HCT116 (cell line): ENCODE data around the gene GJA8. TPM values are rescaled to one million over a fixed set of nuclear protein-coding genes. Genes with fewer than 3 reads are reported as not detected.

Source experiments
- ATAC-seq: fragments of 200-7000 bp; cut with Tn5 transposase; 2 replicates; pipeline ENCODE4 v1.9.1; 2020; ENCODE audit warnings: mild to moderate bottlenecking, moderate library complexity
- BruUV-seq: library from RNA; stranded (reverse); fragments of 400-500 nt; replicated peaks from 2 replicates; lab custom pipeline; 2021; lab: Mats Ljungman, UMichigan
- CTCF ChIA-PET: fragments of 300-600 bp; sonication (Branson Sonifier 250); formaldehyde crosslinking; loops from one replicate; lab custom pipeline; 2021; ENCODE audit warnings: antibody characterized with exemption; lab: Charles Lee
- POLR2A ChIA-PET: fragments of 300-600, 350-600 bp; sonication (Branson Sonifier 250); formaldehyde crosslinking; loops from one replicate; lab custom pipeline; 2021; ENCODE audit warnings: antibody characterized with exemption; lab: Charles Lee
- RAD21 ChIA-PET, 2 experiments: fragments of 300-600 bp; sonication (Branson Sonifier 250); formaldehyde crosslinking; loops; one replicate each; lab custom pipeline; 2023; ENCODE audit warnings: low total read pairs in 2 of 2; ENCODE audit not compliant: uncharacterized antibody in 2 of 2, unreplicated experiment in 2 of 2, low non-redundant PET in 1 of 2; lab: Charles Lee
- DNase-seq: peaks from one replicate; pipeline ENCODE4 v3.0.0-alpha.2; 2010; ENCODE audit warnings: low read depth, low spot score
- H2AFZ ChIP-seq: fragments of 200-600 bp; shearing (Covaris generic), sonication (generic); 2 replicates; pipeline ENCODE4 v1.6.1; 2017; ENCODE audit warnings: low read depth, mixed run types, mixed read lengths, antibody characterized with exemption, low read length; ENCODE audit not compliant: poor library complexity, severe bottlenecking
- H3K27ac ChIP-seq: 2 replicates; pipeline ENCODE4 v1.5.1; 2012; ENCODE audit warnings: low read depth, low read length
- H3K27me3 ChIP-seq: fragments of 200-600 bp; sonication (generic); 2 replicates; pipeline ENCODE4 v1.6.1; 2016; ENCODE audit warnings: mixed run types, low read length, mixed read lengths; ENCODE audit not compliant: insufficient read depth
- H3K36me3 ChIP-seq, 2 experiments: fragments of 200-500 bp in 1 of 2; fragments of 200-600 bp in 1 of 2; sonication (Bioruptor generic) in 1 of 2; sonication (generic) in 1 of 2; 2 replicates each; pipeline versions ENCODE4 v1.5.1 to v1.6.1; 2014 to 2016; ENCODE audit warnings: low read length in 2 of 2, inconsistent platforms in 1 of 2, mixed read lengths in 1 of 2, mixed run types in 1 of 2; ENCODE audit not compliant: insufficient read depth in 2 of 2, control insufficient read depth in 1 of 2
- H3K4me1 ChIP-seq, 2 experiments: fragments of 200-600 bp in 1 of 2; sonication (generic) in 1 of 2; 2 replicates each; pipeline versions ENCODE4 v1.5.1 to v1.6.1; 2012 to 2017; ENCODE audit warnings: low read length in 2 of 2, inconsistent platforms in 1 of 2, mild to moderate bottlenecking in 1 of 2, mixed read lengths in 1 of 2, mixed run types in 1 of 2, moderate library complexity in 1 of 2; ENCODE audit not compliant: insufficient read depth in 2 of 2, control insufficient read depth in 1 of 2
- H3K4me2 ChIP-seq: fragments of 200-600 bp; sonication (generic); 2 replicates; pipeline ENCODE4 v1.6.1; 2017; ENCODE audit warnings: mixed run types, low read length, mixed read lengths
- H3K4me3 ChIP-seq, 2 experiments: fragments of 200-600 bp in 1 of 2; sonication (generic) in 1 of 2; replicated peaks in 1 of 2; 2 replicates each; pipeline ENCODE4 v1.5.1; 2011 to 2016; ENCODE audit warnings: low read length in 2 of 2, control low read depth in 1 of 2, low read depth in 1 of 2, mild to moderate bottlenecking in 1 of 2, mixed read lengths in 1 of 2, mixed run types in 1 of 2
- H3K79me2 ChIP-seq: fragments of 200-600 bp; sonication (generic); 2 replicates; pipeline ENCODE4 v1.6.1; 2017; ENCODE audit warnings: mild to moderate bottlenecking, mixed run types, low read length, moderate library complexity, mixed read lengths; ENCODE audit not compliant: insufficient read depth
- H3K9ac ChIP-seq: fragments of 200-600 bp; sonication (generic); 2 replicates; pipeline ENCODE4 v1.6.1; 2016; ENCODE audit warnings: low read length, mixed read lengths
- H3K9me2 ChIP-seq: fragments of 200-600 bp; sonication (generic), shearing (Covaris generic); 2 replicates; pipeline ENCODE4 v1.6.1; 2017; ENCODE audit warnings: mixed run types, mild to moderate bottlenecking, moderate library complexity; ENCODE audit not compliant: insufficient read depth
- H3K9me3 ChIP-seq, 2 experiments: fragments of 200-500 bp in 1 of 2; fragments of 200-600 bp in 1 of 2; sonication (Bioruptor generic) in 1 of 2; sonication (generic) in 1 of 2; 2 replicates each; pipeline ENCODE4 v1.6.1; 2014 to 2017; ENCODE audit warnings: low read length in 2 of 2, mixed read lengths in 2 of 2, inconsistent platforms in 1 of 2, low read depth in 1 of 2, mild to moderate bottlenecking in 1 of 2, mixed run types in 1 of 2, moderate library complexity in 1 of 2; ENCODE audit not compliant: control insufficient read depth in 1 of 2, insufficient read depth in 1 of 2
- H4K20me1 ChIP-seq: fragments of 200-600 bp; sonication (generic), shearing (Covaris generic); 2 replicates; pipeline ENCODE4 v1.6.1; 2017; ENCODE audit warnings: mixed run types, mild to moderate bottlenecking, moderate library complexity; ENCODE audit not compliant: insufficient read depth
- CBX3 ChIP-seq: IDR thresholded peaks from 2 replicates; pipeline ENCODE4 v1.6.1; 2012; ENCODE audit warnings: low read depth
- CEBPB ChIP-seq: IDR thresholded peaks from 2 replicates; pipeline ENCODE4 v1.6.1; 2012; ENCODE audit warnings: low read depth
- EGR1 ChIP-seq: IDR thresholded peaks from 2 replicates; pipeline ENCODE4 v1.6.1; 2012; ENCODE audit warnings: low read depth
- ELF1 ChIP-seq: IDR thresholded peaks from 2 replicates; pipeline ENCODE4 v1.6.1; 2012; ENCODE audit warnings: low read depth, borderline replicate concordance
- EZH2 ChIP-seq: fragments of 200-600 bp; sonication (generic); IDR thresholded peaks from 2 replicates; pipeline ENCODE4 v1.6.1; 2017; ENCODE audit warnings: antibody characterized with exemption, mixed run types
- EZH2phosphoT487 ChIP-seq: fragments of 200-600 bp; IDR thresholded peaks from 2 replicates; pipeline ENCODE4 v1.6.1; 2018; ENCODE audit warnings: antibody characterized with exemption, borderline replicate concordance
- FOSL1 ChIP-seq: IDR thresholded peaks from 2 replicates; pipeline ENCODE4 v1.6.1; 2012; ENCODE audit warnings: low read depth
- JUND ChIP-seq: IDR thresholded peaks from 2 replicates; pipeline ENCODE4 v1.6.1; 2012
- MAX ChIP-seq: IDR thresholded peaks from 2 replicates; pipeline ENCODE4 v1.6.1; 2012
- POLR2A ChIP-seq: IDR thresholded peaks from 2 replicates; pipeline ENCODE4 v1.7.0; 2011; ENCODE audit warnings: borderline replicate concordance; ENCODE audit not compliant: insufficient read depth, insufficient read length; ENCODE audit errors: extremely low read depth
- RAD21 ChIP-seq: IDR thresholded peaks from 2 replicates; pipeline ENCODE4 v1.6.1; 2012; ENCODE audit warnings: low read depth, mild to moderate bottlenecking
- SIN3A ChIP-seq: IDR thresholded peaks from 2 replicates; pipeline ENCODE4 v1.6.1; 2012; ENCODE audit warnings: low read depth
- YY1 ChIP-seq: IDR thresholded peaks from 2 replicates; pipeline ENCODE4 v1.6.1; 2011; ENCODE audit warnings: low read length, low read depth, moderate library complexity, mild to moderate bottlenecking; ENCODE audit not compliant: insufficient replicate concordance; ENCODE audit errors: extremely low read depth
- ZNF274 ChIP-seq: fragments of 200-500 bp; sonication (Bioruptor generic); IDR thresholded peaks from 2 replicates; pipeline ENCODE4 v1.6.1; 2014; ENCODE audit warnings: mild to moderate bottlenecking, low read depth, low read length, inconsistent platforms
- intact Hi-C: fragments of 100-400 bp; cut with micrococcal nuclease; formaldehyde crosslinking; loops from 2 replicates; pipeline ENCODE4 v1.10.0; 2022
- total RNA-seq: library from RNA; stranded (reverse); gene quantifications from one replicate; pipeline ENCODE4 v1.2.1, GENCODE V29; 2021; ENCODE audit not compliant: unreplicated experiment
- TF ChIP-seq, protein P1 (sequence below): IDR thresholded peaks from 2 replicates; pipeline ENCODE4 v1.6.1; 2012; ENCODE audit warnings: low read depth
- TF ChIP-seq, protein P2 (sequence below): IDR thresholded peaks from 2 replicates; pipeline ENCODE4 v1.6.1; 2011; ENCODE audit warnings: mild to moderate bottlenecking, low read length, moderate library complexity; ENCODE audit not compliant: insufficient replicate concordance; ENCODE audit errors: extremely low read depth
- TF ChIP-seq, protein P3 (sequence below): IDR thresholded peaks from 2 replicates; pipeline ENCODE4 v1.6.1; 2012

Gene GJA8
- total RNA-seq, 1 experiment from 2014 or later = not detected

GRCh38 chr1:147891088-147891487, 11.5 kb upstream of the GJA8 start:
- ChIA-PET POLR2A (no interaction called here), CTCF (interaction anchor here (3.0 kb wide), 1 partner anchor 167 kb away, joined by 11 read pairs; no protein-coding TSS in a partner anchor), RAD21 (no interaction called here)
- Histone ChIP-seq H3K4me2 (no peak overlapping the region), H3K27me3 (no peaks in the 10 kb centered on the region), H3K9me3 (no peaks in the 10 kb centered on the region), H3K9ac (no peak overlapping the region), H3K27ac (no peak overlapping the region), H3K36me3 (no peaks in the 10 kb centered on the region), H3K4me1 (peaks cover 3 to 6% of the 10 kb centered on the region in 2 experiments; a peak in 2 of 4 replicates), H4K20me1 (no peaks in the 10 kb centered on the region), H3K4me3 (no peak overlapping the region), H2AFZ (no peak overlapping the region), H3K79me2 (no peaks in the 10 kb centered on the region), H3K9me2 (no peaks in the 10 kb centered on the region)
- DNase-seq (no peak), ATAC-seq (no peak)
- no TSS peak for BruUV-seq
- TF ChIP-seq ELF1 = no peak
- no peak for TF ChIP-seq MAX
- TF ChIP-seq RAD21 = no peak
- no peak for TF ChIP-seq EGR1
- TF ChIP-seq, protein P1, sequence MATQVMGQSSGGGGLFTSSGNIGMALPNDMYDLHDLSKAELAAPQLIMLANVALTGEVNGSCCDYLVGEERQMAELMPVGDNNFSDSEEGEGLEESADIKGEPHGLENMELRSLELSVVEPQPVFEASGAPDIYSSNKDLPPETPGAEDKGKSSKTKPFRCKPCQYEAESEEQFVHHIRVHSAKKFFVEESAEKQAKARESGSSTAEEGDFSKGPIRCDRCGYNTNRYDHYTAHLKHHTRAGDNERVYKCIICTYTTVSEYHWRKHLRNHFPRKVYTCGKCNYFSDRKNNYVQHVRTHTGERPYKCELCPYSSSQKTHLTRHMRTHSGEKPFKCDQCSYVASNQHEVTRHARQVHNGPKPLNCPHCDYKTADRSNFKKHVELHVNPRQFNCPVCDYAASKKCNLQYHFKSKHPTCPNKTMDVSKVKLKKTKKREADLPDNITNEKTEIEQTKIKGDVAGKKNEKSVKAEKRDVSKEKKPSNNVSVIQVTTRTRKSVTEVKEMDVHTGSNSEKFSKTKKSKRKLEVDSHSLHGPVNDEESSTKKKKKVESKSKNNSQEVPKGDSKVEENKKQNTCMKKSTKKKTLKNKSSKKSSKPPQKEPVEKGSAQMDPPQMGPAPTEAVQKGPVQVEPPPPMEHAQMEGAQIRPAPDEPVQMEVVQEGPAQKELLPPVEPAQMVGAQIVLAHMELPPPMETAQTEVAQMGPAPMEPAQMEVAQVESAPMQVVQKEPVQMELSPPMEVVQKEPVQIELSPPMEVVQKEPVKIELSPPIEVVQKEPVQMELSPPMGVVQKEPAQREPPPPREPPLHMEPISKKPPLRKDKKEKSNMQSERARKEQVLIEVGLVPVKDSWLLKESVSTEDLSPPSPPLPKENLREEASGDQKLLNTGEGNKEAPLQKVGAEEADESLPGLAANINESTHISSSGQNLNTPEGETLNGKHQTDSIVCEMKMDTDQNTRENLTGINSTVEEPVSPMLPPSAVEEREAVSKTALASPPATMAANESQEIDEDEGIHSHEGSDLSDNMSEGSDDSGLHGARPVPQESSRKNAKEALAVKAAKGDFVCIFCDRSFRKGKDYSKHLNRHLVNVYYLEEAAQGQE = no peak
- no peak for TF ChIP-seq YY1
- TF ChIP-seq EZH2 = no peak
- TF ChIP-seq, protein P2, sequence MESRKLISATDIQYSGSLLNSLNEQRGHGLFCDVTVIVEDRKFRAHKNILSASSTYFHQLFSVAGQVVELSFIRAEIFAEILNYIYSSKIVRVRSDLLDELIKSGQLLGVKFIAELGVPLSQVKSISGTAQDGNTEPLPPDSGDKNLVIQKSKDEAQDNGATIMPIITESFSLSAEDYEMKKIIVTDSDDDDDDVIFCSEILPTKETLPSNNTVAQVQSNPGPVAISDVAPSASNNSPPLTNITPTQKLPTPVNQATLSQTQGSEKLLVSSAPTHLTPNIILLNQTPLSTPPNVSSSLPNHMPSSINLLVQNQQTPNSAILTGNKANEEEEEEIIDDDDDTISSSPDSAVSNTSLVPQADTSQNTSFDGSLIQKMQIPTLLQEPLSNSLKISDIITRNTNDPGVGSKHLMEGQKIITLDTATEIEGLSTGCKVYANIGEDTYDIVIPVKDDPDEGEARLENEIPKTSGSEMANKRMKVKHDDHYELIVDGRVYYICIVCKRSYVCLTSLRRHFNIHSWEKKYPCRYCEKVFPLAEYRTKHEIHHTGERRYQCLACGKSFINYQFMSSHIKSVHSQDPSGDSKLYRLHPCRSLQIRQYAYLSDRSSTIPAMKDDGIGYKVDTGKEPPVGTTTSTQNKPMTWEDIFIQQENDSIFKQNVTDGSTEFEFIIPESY = no peak
- TF ChIP-seq POLR2A = no peak
- no peak for TF ChIP-seq SIN3A
- TF ChIP-seq CBX3 = no peak
- TF ChIP-seq, protein P3, sequence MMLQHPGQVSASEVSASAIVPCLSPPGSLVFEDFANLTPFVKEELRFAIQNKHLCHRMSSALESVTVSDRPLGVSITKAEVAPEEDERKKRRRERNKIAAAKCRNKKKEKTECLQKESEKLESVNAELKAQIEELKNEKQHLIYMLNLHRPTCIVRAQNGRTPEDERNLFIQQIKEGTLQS = no peak
- TF ChIP-seq JUND = no peak
- TF ChIP-seq FOSL1 = no peak
- TF ChIP-seq EZH2phosphoT487 = no peak
- TF ChIP-seq CEBPB = no peak
- no peak for TF ChIP-seq ZNF274
- intact Hi-C loops = loop anchor here (5.0 kb wide), 1 partner anchor 189 kb away; no protein-coding TSS in a partner anchor
